Loucy (cell line): ENCODE measurements around the gene MTCH1.

Experiments
- H2AFZ ChIP-seq: fragments of 200-600 bp; sonication (generic); 2 replicates; pipeline ENCODE4 v1.6.0; 2016; ENCODE audit warnings: antibody characterized with exemption, mild to moderate bottlenecking, low read length, moderate library complexity
- H3F3A ChIP-seq: fragments of 200-600 bp; 2 replicates; pipeline ENCODE4 v1.6.0; 2016; ENCODE audit warnings: antibody characterized with exemption, low read depth, mild to moderate bottlenecking
- H3K27me3 ChIP-seq: fragments of 200-600 bp; sonication (generic); 2 replicates; pipeline ENCODE4 v1.6.1; 2014; ENCODE audit warnings: low read length, mild to moderate bottlenecking; ENCODE audit not compliant: insufficient read depth, poor library complexity, severe bottlenecking
- H3K36me3 ChIP-seq: fragments of 200-600 bp; sonication (generic); 2 replicates; pipeline ENCODE4 v1.6.1; 2016; ENCODE audit warnings: low read length; ENCODE audit not compliant: insufficient read depth
- H3K4me1 ChIP-seq: fragments of 200-600 bp; sonication (generic); 2 replicates; pipeline ENCODE4 v1.5.1; 2014; ENCODE audit warnings: low read length, mild to moderate bottlenecking; ENCODE audit not compliant: insufficient read depth, poor library complexity, severe bottlenecking
- H3K4me2 ChIP-seq: fragments of 200-600 bp; sonication (generic); 2 replicates; pipeline ENCODE4 v1.6.0; 2014; ENCODE audit warnings: antibody characterized with exemption, low read length, low read depth, mild to moderate bottlenecking; ENCODE audit not compliant: poor library complexity, severe bottlenecking
- H3K4me3 ChIP-seq: fragments of 200-600 bp; sonication (generic); 2 replicates; pipeline ENCODE4 v1.5.1; 2014; ENCODE audit warnings: low read length, mild to moderate bottlenecking, mixed read lengths; ENCODE audit not compliant: poor library complexity, severe bottlenecking
- H3K79me2 ChIP-seq: fragments of 200-600 bp; sonication (generic); 2 replicates; pipeline ENCODE4 v1.6.1; 2014; ENCODE audit warnings: low read length; ENCODE audit not compliant: insufficient read depth
- H3K9ac ChIP-seq: fragments of 200-600 bp; sonication (generic); 2 replicates; pipeline ENCODE4 v1.6.0; 2014; ENCODE audit warnings: mild to moderate bottlenecking, low read depth, low read length, moderate library complexity; ENCODE audit not compliant: poor library complexity, severe bottlenecking
- H3K9me2 ChIP-seq: fragments of 200-600 bp; sonication (generic); replicated peaks from 2 replicates; pipeline ENCODE4 v1.6.1; 2016; ENCODE audit warnings: low read depth, low read length, mixed read lengths
- H3K9me3 ChIP-seq: fragments of 200-600 bp; sonication (generic); 2 replicates; pipeline ENCODE4 v1.6.1; 2014; ENCODE audit warnings: mild to moderate bottlenecking, antibody characterized with exemption, low read length, low read depth; ENCODE audit not compliant: insufficient read depth
- H4K20me1 ChIP-seq: fragments of 200-600 bp; sonication (generic); 2 replicates; pipeline ENCODE4 v1.6.0; 2014; ENCODE audit warnings: antibody characterized with exemption, low read length, mild to moderate bottlenecking; ENCODE audit not compliant: insufficient read depth, poor library complexity, severe bottlenecking
- EZH2phosphoT487 ChIP-seq: fragments of 200-600 bp; IDR thresholded peaks from 2 replicates; pipeline ENCODE4 v1.6.1; 2018; ENCODE audit warnings: antibody characterized with exemption, mild to moderate bottlenecking, moderate library complexity, borderline replicate concordance
- TF ChIP-seq, protein P1 (sequence below): fragments of 200-600 bp; sonication (generic); conservative IDR thresholded peaks from 2 replicates; pipeline ENCODE4 v1.5.1; 2014; ENCODE audit warnings: mild to moderate bottlenecking, antibody characterized with exemption, low read length

Gene MTCH1

DNA sequence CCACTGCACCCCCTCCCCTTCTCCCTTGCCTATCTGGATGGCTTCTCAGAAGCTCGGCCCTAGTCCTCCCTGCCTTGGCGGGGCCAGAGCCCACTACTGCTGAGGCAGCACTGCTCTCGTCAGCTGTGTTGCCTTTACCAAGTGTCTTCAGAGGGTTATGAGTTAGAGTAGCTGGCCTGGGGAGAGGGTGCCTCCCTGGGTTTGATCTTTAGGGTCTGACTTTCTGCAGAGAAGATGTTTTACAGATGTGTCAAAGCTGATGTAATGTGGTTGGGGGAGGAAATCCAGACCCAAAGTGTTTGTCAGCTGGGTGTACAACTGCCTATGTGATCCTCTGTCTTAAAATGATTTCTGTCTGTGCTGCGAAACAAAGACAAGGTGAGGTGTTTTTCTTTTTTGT is 61.9 kb downstream of the MTCH1 start:
- no peaks in the 10 kb centered on the region for H3K79me2 ChIP-seq
- no peaks in the 10 kb centered on the region for H3K27me3 ChIP-seq
- no peak overlapping the region for H3K4me2 ChIP-seq
- H3K4me1 ChIP-seq, result peaks cover 35% of the 10 kb centered on the region
- peaks cover 8% of the 10 kb centered on the region; the same call in 1 of the 2 replicates for H3K36me3 ChIP-seq
- no peak overlapping the region for H3K4me3 ChIP-seq
- no peaks in the 10 kb centered on the region for H3F3A ChIP-seq
- no peaks in the 10 kb centered on the region for H3K9me3 ChIP-seq
- no peak overlapping the region for H3K9ac ChIP-seq
- H2AFZ ChIP-seq, result no peak overlapping the region
- no peaks in the 10 kb centered on the region for H3K9me2 ChIP-seq
- H4K20me1 ChIP-seq, result no peaks in the 10 kb centered on the region
- TF ChIP-seq, protein P1, sequence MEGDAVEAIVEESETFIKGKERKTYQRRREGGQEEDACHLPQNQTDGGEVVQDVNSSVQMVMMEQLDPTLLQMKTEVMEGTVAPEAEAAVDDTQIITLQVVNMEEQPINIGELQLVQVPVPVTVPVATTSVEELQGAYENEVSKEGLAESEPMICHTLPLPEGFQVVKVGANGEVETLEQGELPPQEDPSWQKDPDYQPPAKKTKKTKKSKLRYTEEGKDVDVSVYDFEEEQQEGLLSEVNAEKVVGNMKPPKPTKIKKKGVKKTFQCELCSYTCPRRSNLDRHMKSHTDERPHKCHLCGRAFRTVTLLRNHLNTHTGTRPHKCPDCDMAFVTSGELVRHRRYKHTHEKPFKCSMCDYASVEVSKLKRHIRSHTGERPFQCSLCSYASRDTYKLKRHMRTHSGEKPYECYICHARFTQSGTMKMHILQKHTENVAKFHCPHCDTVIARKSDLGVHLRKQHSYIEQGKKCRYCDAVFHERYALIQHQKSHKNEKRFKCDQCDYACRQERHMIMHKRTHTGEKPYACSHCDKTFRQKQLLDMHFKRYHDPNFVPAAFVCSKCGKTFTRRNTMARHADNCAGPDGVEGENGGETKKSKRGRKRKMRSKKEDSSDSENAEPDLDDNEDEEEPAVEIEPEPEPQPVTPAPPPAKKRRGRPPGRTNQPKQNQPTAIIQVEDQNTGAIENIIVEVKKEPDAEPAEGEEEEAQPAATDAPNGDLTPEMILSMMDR, result no peak
- TF ChIP-seq EZH2phosphoT487, result no peak

DNA sequence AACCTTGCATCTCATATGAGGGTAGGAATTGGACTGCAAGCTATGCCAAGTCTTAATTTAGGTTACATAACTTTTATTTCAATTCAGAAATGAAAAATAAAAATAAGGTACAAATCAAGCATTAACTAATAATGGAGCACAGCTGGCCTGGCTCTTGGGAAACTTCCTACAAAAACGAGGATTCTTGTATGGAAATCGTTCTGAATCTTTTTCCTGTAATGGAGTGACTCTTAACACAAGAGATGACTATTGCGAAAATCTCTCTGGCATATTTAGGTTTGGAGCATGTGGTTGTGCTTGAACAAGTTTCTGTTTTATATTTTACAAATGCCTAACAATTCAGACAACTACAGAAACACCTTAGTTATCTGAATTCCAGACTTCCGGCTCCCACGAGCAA is 65.5 kb downstream of the MTCH1 start:
- H3K9ac ChIP-seq, result no peak overlapping the region
- no peaks in the 10 kb centered on the region for H3K27me3 ChIP-seq
- no peak overlapping the region for H2AFZ ChIP-seq
- no peak overlapping the region for H3K4me2 ChIP-seq
- peaks cover 43% of the 10 kb centered on the region for H3K4me1 ChIP-seq
- no peak overlapping the region for H3K4me3 ChIP-seq
- TF ChIP-seq EZH2phosphoT487, result no peak
- TF ChIP-seq, protein P1, result no peak
- H3K9me2 ChIP-seq, result no peaks in the 10 kb centered on the region
- H3F3A ChIP-seq, result no peaks in the 10 kb centered on the region
- H3K9me3 ChIP-seq, result no peaks in the 10 kb centered on the region
- H3K79me2 ChIP-seq, result no peaks in the 10 kb centered on the region
- peaks cover 19% of the 10 kb centered on the region; the same call in 1 of the 2 replicates for H3K36me3 ChIP-seq
- no peaks in the 10 kb centered on the region for H4K20me1 ChIP-seq

DNA sequence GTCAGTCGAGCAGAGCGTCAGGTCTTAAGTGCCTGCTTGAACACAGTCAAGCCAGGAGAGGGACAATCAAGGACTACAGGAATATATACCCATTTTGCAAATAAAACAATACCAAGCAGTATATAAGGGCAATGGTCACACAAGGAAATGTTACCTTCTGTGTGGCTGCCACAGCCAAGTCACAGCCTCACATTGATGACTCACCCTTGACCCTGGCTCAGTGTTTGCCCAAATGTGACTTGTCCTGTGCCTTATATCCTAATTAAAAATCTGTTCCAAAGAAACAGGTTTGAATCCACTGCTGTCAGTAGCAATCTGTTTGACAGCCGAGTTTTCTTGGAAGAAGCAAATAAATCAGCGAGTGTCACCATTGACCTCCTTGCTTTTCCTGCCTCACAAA is 65.9 kb downstream of the MTCH1 start:
- Histone ChIP-seq H3K79me2 (no peaks in the 10 kb centered on the region), H3K36me3 (peaks cover 23% of the 10 kb centered on the region; the same call in 1 of the 2 replicates), H3K9ac (no peak overlapping the region), H3K4me3 (no peak overlapping the region), H3F3A (no peaks in the 10 kb centered on the region), H3K4me2 (no peak overlapping the region), H3K9me3 (no peaks in the 10 kb centered on the region), H3K9me2 (no peaks in the 10 kb centered on the region), H2AFZ (no peak overlapping the region), H3K4me1 (peaks cover 40% of the 10 kb centered on the region), H4K20me1 (no peaks in the 10 kb centered on the region), H3K27me3 (no peaks in the 10 kb centered on the region)
- TF ChIP-seq, protein P1, result no peak
